Hypothalamus (tissue), 51 donors: ENCODE data around the gene BSN.

ENCODE experiments used
- DNase-seq, 51 donors: peaks; one replicate each; lab custom pipeline; 2025; lab: John Stamatoyannopoulos, UW

The BSN gene

GRCh38 chr3:49553692-49554632 is at the start of gene BSN:
BSN (plus strand) TSS chr3:49554477; CDS start chr3:49554603, 126 bp downstream.
- peak; percentile 54 to 94 (median 83) for DNase-seq

GRCh38 chr3:49506906-49507305 is 47.4 kb upstream of the BSN start:
- no peak for DNase-seq

GRCh38 chr3:49509028-49509561 is 45.2 kb upstream of the BSN start:
- DNase-seq, result no peak

- DNase-seq, result no peak
Observed at GRCh38 chr3:49511639-49512038, 42.6 kb upstream of the BSN start.

GRCh38 chr3:49512781-49513355 is 41.4 kb upstream of the BSN start:
- no peak for DNase-seq

- no peak for DNase-seq
Observed at GRCh38 chr3:49513494-49514124, 40.7 kb upstream of the BSN start.

- no peak for DNase-seq
Observed at GRCh38 chr3:49518016-49518415, 36.3 kb upstream of the BSN start.

GRCh38 chr3:49518441-49518840 is 35.8 kb upstream of the BSN start:
- no peak for DNase-seq

- DNase-seq, result peak in 45 of 51 donors; percentile 19 to 88 (median 56)
Observed at GRCh38 chr3:49519296-49519695, 35.0 kb upstream of the BSN start.

GRCh38 chr3:49519916-49520385 is 34.3 kb upstream of the BSN start:
- no peak for DNase-seq

- DNase-seq, result no peak
Observed at GRCh38 chr3:49523756-49524747, 30.2 kb upstream of the BSN start.

- no peak for DNase-seq
Observed at GRCh38 chr3:49529567-49529966, 24.7 kb upstream of the BSN start.

GRCh38 chr3:49530231-49530630 is 24.0 kb upstream of the BSN start:
- no peak for DNase-seq

GRCh38 chr3:49530701-49531100 is 23.6 kb upstream of the BSN start:
- no peak for DNase-seq

- DNase-seq, result no peak
Observed at GRCh38 chr3:49531218-49531617, 23.1 kb upstream of the BSN start.

GRCh38 chr3:49531715-49532114 is 22.6 kb upstream of the BSN start:
- no peak for DNase-seq

- no peak for DNase-seq
Observed at GRCh38 chr3:49533031-49533430, 21.2 kb upstream of the BSN start.

- peak in 1 of 51 donors; percentile 6 for DNase-seq
Observed at GRCh38 chr3:49533786-49534519, 20.3 kb upstream of the BSN start.
